Measurements from ENCODE around the gene SCAMP3.

SCAMP3 gene

GRCh38 chr1:155254714-155255242 lies 7.4 kb downstream of the SCAMP3 start:
- H3K4me2 ChIP-seq (ENCODE audit: low read depth, low read length, poor library complexity, severe bottlenecking) = peak overlapping the region; percentile 85
- H2AFZ ChIP-seq (ENCODE audit: low read length) = peak overlapping the region; percentile 60
- H4K20me1 ChIP-seq (ENCODE audit: insufficient read depth, low read length, poor library complexity, severe bottlenecking) = no peaks in the 10 kb centered on the region
- H3F3A ChIP-seq (ENCODE audit: low read depth) = no peaks in the 10 kb centered on the region; the same call in 1 of the 2 replicates
- H3K79me2 ChIP-seq (ENCODE audit: insufficient read depth, low read length) = peaks cover 9% of the 10 kb centered on the region; the same call in 1 of the 2 replicates
- H3K4me3 ChIP-seq (ENCODE audit: low read length, poor library complexity, severe bottlenecking) = peak overlapping the region; percentile 79
- H3K4me1 ChIP-seq (ENCODE audit: insufficient read depth, low read length, poor library complexity, severe bottlenecking) = peaks cover 26% of the 10 kb centered on the region
- H3K9ac ChIP-seq (ENCODE audit: low read depth, low read length, poor library complexity, severe bottlenecking) = peak overlapping the region; percentile 77
- H3K36me3 ChIP-seq (ENCODE audit: insufficient read depth, low read length) = peaks cover 3% of the 10 kb centered on the region; the same call in 1 of the 2 replicates
- H3K9me3 ChIP-seq (ENCODE audit: insufficient read depth, low read depth, low read length) = no peaks in the 10 kb centered on the region
- H3K9me2 ChIP-seq (replicated peaks; ENCODE audit: low read depth, low read length) = no peaks in the 10 kb centered on the region
- no peaks in the 10 kb centered on the region for H3K27me3 ChIP-seq (ENCODE audit: insufficient read depth, low read length, poor library complexity, severe bottlenecking)
- TF ChIP-seq, protein P1, sequence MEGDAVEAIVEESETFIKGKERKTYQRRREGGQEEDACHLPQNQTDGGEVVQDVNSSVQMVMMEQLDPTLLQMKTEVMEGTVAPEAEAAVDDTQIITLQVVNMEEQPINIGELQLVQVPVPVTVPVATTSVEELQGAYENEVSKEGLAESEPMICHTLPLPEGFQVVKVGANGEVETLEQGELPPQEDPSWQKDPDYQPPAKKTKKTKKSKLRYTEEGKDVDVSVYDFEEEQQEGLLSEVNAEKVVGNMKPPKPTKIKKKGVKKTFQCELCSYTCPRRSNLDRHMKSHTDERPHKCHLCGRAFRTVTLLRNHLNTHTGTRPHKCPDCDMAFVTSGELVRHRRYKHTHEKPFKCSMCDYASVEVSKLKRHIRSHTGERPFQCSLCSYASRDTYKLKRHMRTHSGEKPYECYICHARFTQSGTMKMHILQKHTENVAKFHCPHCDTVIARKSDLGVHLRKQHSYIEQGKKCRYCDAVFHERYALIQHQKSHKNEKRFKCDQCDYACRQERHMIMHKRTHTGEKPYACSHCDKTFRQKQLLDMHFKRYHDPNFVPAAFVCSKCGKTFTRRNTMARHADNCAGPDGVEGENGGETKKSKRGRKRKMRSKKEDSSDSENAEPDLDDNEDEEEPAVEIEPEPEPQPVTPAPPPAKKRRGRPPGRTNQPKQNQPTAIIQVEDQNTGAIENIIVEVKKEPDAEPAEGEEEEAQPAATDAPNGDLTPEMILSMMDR (conservative IDR thresholded peaks at IDR 0.05; ENCODE audit: low read length) = no peak
- TF ChIP-seq EZH2phosphoT487 (IDR thresholded peaks at IDR 0.05; ENCODE audit: borderline replicate concordance) = no peak

DNA sequence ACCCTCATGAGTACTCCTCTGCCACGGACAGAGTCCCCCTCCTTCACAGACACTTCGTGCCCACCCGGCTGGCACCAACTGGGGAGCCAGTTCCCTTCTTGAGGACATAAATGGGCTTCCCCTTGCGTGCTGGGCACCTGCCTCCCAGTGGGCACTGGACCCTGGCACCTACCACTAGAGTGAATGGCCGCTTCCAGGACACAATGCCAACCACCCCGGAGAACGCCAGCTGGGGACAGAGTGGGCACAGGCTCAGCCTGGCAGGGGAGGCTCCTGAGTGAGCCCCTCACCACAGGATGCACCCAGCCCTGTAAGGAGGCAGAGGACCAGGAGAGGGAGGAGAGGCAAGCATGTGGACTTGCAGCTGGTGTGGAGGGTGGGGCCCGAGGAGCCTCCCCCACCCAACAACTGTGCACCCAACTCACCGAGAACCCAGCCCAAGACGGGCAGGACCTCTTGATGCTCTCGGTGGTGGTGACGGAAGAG lies 7.9 kb downstream of the SCAMP3 start:
- peak overlapping the region; percentile 77 for H3K9ac ChIP-seq (ENCODE audit: low read depth, low read length, poor library complexity, severe bottlenecking)
- peak overlapping the region; percentile 85 for H3K4me2 ChIP-seq (ENCODE audit: low read depth, low read length, poor library complexity, severe bottlenecking)
- peak overlapping the region; percentile 79 for H3K4me3 ChIP-seq (ENCODE audit: low read length, poor library complexity, severe bottlenecking)
- no peaks in the 10 kb centered on the region for H3K9me2 ChIP-seq (replicated peaks; ENCODE audit: low read depth, low read length)
- H2AFZ ChIP-seq (ENCODE audit: low read length) = no peak overlapping the region
- H4K20me1 ChIP-seq (ENCODE audit: insufficient read depth, low read length, poor library complexity, severe bottlenecking) = no peaks in the 10 kb centered on the region
- H3K36me3 ChIP-seq (ENCODE audit: insufficient read depth, low read length) = peaks cover 3% of the 10 kb centered on the region; the same call in 1 of the 2 replicates
- H3F3A ChIP-seq (ENCODE audit: low read depth) = no peaks in the 10 kb centered on the region; the same call in 1 of the 2 replicates
- H3K9me3 ChIP-seq (ENCODE audit: insufficient read depth, low read depth, low read length) = no peaks in the 10 kb centered on the region
- H3K4me1 ChIP-seq (ENCODE audit: insufficient read depth, low read length, poor library complexity, severe bottlenecking) = peaks cover 26% of the 10 kb centered on the region
- H3K27me3 ChIP-seq (ENCODE audit: insufficient read depth, low read length, poor library complexity, severe bottlenecking) = no peaks in the 10 kb centered on the region
- TF ChIP-seq, protein P1 (conservative IDR thresholded peaks at IDR 0.05; ENCODE audit: low read length) = no peak
- TF ChIP-seq EZH2phosphoT487 (IDR thresholded peaks at IDR 0.05; ENCODE audit: borderline replicate concordance) = no peak
- H3K79me2 ChIP-seq (ENCODE audit: insufficient read depth, low read length) = peaks cover 9% of the 10 kb centered on the region; the same call in 1 of the 2 replicates

DNA sequence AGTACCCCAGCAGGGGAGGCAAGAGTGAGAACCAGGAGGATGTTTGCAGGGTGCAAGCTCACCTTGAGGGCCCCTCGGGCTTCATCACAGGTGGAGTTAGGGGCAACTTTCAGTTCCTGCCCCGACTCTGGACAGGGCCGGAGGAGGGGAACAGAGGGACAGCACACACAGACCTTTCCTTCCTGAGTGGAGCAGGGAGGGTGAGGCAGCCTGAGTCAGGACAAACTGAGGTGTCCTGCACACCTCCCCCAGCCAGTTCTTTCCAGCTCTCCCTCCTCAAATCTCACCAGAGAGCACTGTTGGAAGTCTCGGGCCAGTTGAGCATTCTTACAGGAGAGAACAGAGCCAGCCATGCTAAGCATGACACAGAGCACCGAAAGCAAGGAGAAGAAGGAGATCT lies 8.4 kb downstream of the SCAMP3 start:
- Histone ChIP-seq H3K9me2 (replicated peaks; ENCODE audit: low read depth, low read length) (no peaks in the 10 kb centered on the region), H3F3A (ENCODE audit: low read depth) (no peaks in the 10 kb centered on the region; the same call in 1 of the 2 replicates), H3K9ac (ENCODE audit: low read depth, low read length, poor library complexity, severe bottlenecking) (peak overlapping the region; percentile 77), H3K4me3 (ENCODE audit: low read length, poor library complexity, severe bottlenecking) (peak overlapping the region; percentile 79), H3K9me3 (ENCODE audit: insufficient read depth, low read depth, low read length) (no peaks in the 10 kb centered on the region), H3K4me2 (ENCODE audit: low read depth, low read length, poor library complexity, severe bottlenecking) (peak overlapping the region; percentile 85), H3K27me3 (ENCODE audit: insufficient read depth, low read length, poor library complexity, severe bottlenecking) (no peaks in the 10 kb centered on the region), H3K79me2 (ENCODE audit: insufficient read depth, low read length) (peaks cover 9% of the 10 kb centered on the region; the same call in 1 of the 2 replicates), H3K36me3 (ENCODE audit: insufficient read depth, low read length) (peaks cover 3% of the 10 kb centered on the region; the same call in 1 of the 2 replicates), H3K4me1 (ENCODE audit: insufficient read depth, low read length, poor library complexity, severe bottlenecking) (peaks cover 26% of the 10 kb centered on the region), H4K20me1 (ENCODE audit: insufficient read depth, low read length, poor library complexity, severe bottlenecking) (no peaks in the 10 kb centered on the region), H2AFZ (ENCODE audit: low read length) (no peak overlapping the region)
- TF ChIP-seq, protein P1 (conservative IDR thresholded peaks at IDR 0.05; ENCODE audit: low read length) = no peak
- TF ChIP-seq EZH2phosphoT487 (IDR thresholded peaks at IDR 0.05; ENCODE audit: borderline replicate concordance) = no peak

Data from Loucy (cell line).